IgD-negative memory B cell (primary cell): ENCODE measurements around the gene EPHA2. TPM values are rescaled to one million over a fixed set of nuclear protein-coding genes. Genes with fewer than 3 reads are reported as not detected.

Experiments used
- H3K27ac Mint-ChIP-seq, 3 donors: one replicate each; pipeline ENCODE4 v1.8.0; 2020 to 2022; ENCODE audit warnings: mild to moderate bottlenecking in 3 of 3, mixed read lengths in 3 of 3, moderate library complexity in 1 of 3
- H3K27me3 Mint-ChIP-seq: one replicate; pipeline ENCODE4 v1.8.0; 2021; ENCODE audit warnings: mixed read lengths
- H3K36me3 Mint-ChIP-seq: one replicate; pipeline ENCODE4 v1.8.0; 2020; ENCODE audit warnings: mild to moderate bottlenecking, mixed read lengths
- H3K4me1 Mint-ChIP-seq, 3 donors: one replicate each; pipeline ENCODE4 v1.8.0; 2020 to 2022; ENCODE audit warnings: mixed read lengths in 3 of 3, mild to moderate bottlenecking in 1 of 3
- H3K4me3 Mint-ChIP-seq, 4 donors: one replicate each; pipeline ENCODE4 v1.8.0; 2020 to 2022; ENCODE audit warnings: mild to moderate bottlenecking in 4 of 4, mixed read lengths in 4 of 4, moderate library complexity in 3 of 4
- H3K9me3 Mint-ChIP-seq, 3 donors: one replicate each; pipeline ENCODE4 v1.8.0; 2020 to 2021; ENCODE audit warnings: mixed read lengths in 3 of 3, mild to moderate bottlenecking in 1 of 3
- polyA plus RNA-seq: library from polyadenylated mRNA; unstranded; fragments of 300-500 nt; fragmentation: Illumina TruSeq; gene quantifications from one replicate; pipeline ENCODE4 v1.2.3, GENCODE V29; 2021

The EPHA2 gene
- polyA plus RNA-seq, 1 donor from 2014 or later = not detected

DNA sequence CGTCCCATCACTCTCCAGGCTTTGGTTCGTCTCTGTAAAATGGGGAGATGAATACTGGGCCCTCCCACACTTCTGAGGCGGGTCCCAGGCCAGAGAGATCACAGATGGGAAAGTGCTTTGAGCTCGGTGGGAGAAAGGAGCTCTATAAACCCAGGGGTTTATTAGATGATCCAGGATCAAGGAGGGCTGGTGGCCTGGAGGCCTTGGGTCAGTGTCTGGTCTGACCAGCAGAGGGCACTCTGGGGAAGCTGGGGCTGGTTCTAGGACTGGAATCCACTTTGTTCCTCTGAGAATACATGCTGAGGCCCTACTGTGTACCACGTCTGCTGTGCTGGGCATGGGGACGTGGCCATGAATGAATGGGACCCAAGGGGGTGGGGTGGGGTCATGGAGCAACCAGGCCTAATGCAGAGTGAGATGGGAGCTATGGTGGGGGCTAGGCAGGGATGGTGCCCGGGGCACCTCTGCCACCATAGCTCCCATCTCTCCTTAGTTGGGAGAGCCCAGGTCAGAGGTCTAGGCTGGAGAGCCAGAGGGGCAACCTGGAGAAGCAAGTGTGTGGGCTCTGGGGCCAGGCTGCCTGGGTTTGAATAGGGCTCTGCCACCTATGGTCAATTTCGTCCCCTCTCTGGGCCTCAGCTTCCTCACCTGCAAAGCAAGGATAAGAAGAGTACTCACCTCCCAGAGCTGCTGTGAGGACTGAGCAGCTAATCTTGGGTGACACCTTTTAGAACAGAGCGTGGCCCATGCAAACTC is 73.4 kb downstream of the EPHA2 start:
- Mint-ChIP-seq H3K27ac (no peak overlapping the region), H3K9me3 (no peaks in the 10 kb centered on the region), H3K4me3 (no peak overlapping the region), H3K36me3 (no peaks in the 10 kb centered on the region), H3K27me3 (no peaks in the 10 kb centered on the region), H3K4me1 (peaks cover 6 to 8% (median 7%) of the 10 kb centered on the region in 3 donors)

DNA sequence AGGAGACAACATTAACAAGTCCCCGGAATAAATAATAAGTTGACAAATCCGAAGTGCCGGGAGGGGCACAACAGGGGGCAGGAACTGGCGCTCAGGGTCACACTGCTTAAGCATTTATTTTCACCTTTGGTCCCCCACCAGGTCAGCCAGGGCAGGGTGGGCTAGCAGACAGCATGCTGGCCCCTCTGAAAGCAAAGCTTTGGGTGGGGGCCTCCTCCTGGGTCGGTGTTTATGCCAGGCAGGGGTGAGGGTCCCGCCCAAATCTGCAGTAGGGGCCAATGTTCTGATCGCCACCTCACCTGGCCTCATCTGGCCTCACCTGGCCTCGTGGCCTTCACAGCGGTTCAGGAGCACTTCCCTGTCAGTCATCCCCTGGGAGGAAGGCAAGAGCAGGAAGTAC is 74.2 kb downstream of the EPHA2 start:
- no peak overlapping the region for H3K27ac Mint-ChIP-seq
- no peaks in the 10 kb centered on the region for H3K9me3 Mint-ChIP-seq
- H3K36me3 Mint-ChIP-seq = no peaks in the 10 kb centered on the region
- H3K4me1 Mint-ChIP-seq = peaks cover 6 to 8% (median 7%) of the 10 kb centered on the region in 3 donors
- no peaks in the 10 kb centered on the region for H3K27me3 Mint-ChIP-seq
- no peak overlapping the region for H3K4me3 Mint-ChIP-seq

DNA sequence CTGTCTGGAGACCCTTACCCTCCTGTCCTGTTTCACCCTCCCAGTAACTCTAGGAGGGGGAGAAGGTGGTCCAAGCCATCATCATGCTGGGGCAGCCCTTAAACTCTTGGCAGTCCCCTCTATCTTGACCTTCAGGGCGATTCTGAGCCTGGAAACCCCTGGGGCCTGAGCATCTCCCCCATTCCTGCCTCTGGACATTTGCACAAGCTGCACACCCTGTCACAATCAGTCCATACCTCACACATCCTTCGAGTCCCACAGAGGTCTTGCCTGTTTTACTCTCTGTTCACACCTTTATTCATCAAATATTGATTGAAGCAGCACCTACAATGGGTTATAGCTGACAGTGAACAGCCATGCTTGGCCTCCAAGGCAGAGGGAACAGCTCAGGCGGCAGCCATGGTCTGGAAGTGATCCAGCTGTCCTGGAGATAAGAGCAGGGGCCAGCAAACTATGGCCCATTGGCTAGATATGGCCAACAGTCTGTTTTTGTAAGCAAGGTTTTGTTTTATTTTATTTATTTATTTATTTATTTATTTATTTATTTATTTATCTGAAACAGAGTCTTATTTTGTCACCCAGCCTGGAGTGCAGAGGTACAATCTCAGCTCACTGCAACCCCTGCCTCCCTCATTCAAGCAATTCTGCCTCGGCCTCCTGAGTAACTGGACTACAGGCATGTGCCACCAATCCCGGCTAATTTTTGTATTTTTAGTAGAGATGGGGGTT is 75.3 kb downstream of the EPHA2 start:
- peaks cover 3% of the 10 kb centered on the region for H3K27me3 Mint-ChIP-seq
- no peak overlapping the region for H3K27ac Mint-ChIP-seq
- no peak overlapping the region for H3K4me3 Mint-ChIP-seq
- peaks cover 6 to 8% (median 7%) of the 10 kb centered on the region in 3 donors for H3K4me1 Mint-ChIP-seq
- peaks cover 1% of the 10 kb centered on the region for H3K36me3 Mint-ChIP-seq
- no peaks in the 10 kb centered on the region for H3K9me3 Mint-ChIP-seq

DNA sequence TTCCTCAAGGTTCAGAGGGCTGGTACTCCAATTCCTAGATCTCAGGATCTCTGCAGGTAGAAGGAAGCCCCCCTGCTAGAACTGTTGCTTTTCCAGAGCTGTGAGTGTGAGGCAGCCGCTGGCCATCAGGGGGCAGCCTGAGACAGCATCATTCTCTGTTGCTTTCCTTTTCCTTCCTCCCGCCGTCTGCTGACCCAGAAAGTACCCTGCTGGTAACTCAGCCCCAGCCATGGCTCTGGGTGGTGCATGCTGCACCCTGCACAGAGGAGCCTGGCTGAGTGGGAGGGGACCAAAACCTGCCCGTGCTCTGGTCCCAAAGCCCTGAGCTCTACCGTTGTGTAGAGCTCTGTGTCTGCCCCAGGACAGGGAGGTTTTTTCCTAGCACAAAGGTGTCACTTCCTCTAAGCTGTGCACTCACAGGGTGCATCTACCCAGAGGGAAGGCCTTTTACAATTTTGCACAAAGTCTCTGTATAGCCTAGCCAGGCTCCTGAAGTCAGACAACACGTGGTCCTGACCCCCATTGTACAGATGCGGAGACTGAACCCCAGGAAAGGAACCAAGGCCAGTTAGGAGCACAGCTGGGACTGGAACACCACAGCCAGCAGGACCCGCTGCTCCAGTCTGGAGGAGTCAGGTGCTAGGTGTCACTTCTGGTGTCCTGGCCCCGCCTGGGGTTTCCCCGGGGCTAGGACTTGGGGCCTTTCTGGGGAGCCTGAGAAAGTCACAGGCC is 76.8 kb downstream of the EPHA2 start:
- peak overlapping the region in 2 of 3 donors; percentile 7 to 35 for H3K27ac Mint-ChIP-seq
- peaks cover 7% of the 10 kb centered on the region for H3K27me3 Mint-ChIP-seq
- peak overlapping the region; percentile 47 to 94 (median 61) for H3K4me3 Mint-ChIP-seq
- no peaks in the 10 kb centered on the region for H3K9me3 Mint-ChIP-seq
- peaks cover 6 to 11% (median 10%) of the 10 kb centered on the region in 3 donors for H3K4me1 Mint-ChIP-seq
- H3K36me3 Mint-ChIP-seq = peaks cover 1% of the 10 kb centered on the region

DNA sequence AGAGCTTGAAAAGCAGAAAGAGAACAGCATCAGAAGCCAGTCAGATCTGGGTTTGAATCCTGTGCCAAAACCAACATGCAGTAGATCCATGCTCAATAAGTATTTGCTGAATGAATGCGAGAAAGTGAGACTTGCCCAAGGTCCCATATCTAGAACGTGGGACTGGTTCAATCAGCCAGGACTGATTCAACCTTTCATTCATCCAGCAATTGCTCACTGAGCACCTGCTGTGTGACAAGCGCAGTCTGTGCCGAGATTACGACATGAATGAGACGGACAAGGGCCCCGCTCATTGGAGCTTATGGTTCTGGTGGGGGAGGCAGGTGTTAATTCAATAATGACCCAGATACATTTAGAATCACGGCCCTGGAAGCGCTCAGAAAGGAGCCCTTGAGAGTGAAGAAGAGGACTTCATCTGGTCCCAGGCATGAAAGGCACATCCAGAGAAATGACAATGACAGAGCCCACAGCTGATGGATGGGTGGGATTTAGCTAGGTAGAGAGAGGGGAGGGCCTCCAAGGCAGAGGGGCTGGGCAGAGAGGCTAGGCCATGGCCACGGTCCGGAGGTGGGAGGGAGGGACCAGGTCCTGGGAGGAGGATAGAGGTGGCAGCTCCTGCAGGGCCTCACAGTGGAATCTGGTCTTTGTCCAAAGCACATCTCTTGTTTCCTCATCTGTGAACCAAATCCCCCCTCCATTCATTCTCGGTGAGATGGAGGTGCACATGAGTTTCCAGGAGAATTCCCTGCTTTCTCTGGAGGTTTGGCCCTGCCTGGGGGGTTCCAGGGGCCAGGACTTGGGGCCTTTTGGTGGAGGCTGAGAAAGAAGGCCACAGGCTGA is 78.2 kb downstream of the EPHA2 start:
- Mint-ChIP-seq H3K4me3 (peak overlapping the region in 1 of 4 donors; percentile 76), H3K36me3 (peaks cover 1% of the 10 kb centered on the region), H3K27ac (peak overlapping the region in 1 of 3 donors; percentile 73), H3K27me3 (peaks cover 11% of the 10 kb centered on the region), H3K9me3 (no peaks in the 10 kb centered on the region), H3K4me1 (peaks cover 10 to 16% (median 14%) of the 10 kb centered on the region in 3 donors)

DNA sequence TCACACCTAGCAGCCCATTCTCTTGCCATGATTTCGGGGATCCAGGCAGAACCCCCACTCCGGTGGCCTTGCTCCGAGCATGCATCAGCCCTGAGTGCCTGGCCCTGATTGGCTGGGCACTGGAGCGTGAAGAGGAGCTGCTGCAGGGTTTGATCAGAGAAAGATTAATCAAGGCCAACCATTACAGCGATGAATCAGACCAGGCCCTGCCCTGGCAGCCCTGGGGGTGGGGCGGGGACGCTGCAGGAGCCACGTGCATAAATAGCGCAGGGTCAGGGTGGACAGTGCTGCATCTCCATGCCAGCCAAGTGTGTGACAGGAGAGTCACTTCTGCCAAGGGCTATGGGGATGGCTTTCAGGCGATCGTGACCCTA is 79.0 kb downstream of the EPHA2 start:
- H3K4me3 Mint-ChIP-seq = no peak overlapping the region
- peaks cover 15% of the 10 kb centered on the region for H3K27me3 Mint-ChIP-seq
- peaks cover 1% of the 10 kb centered on the region for H3K36me3 Mint-ChIP-seq
- no peaks in the 10 kb centered on the region for H3K9me3 Mint-ChIP-seq
- H3K4me1 Mint-ChIP-seq = peaks cover 10 to 16% (median 14%) of the 10 kb centered on the region in 3 donors
- peak overlapping the region in 1 of 3 donors; percentile 73 for H3K27ac Mint-ChIP-seq

DNA sequence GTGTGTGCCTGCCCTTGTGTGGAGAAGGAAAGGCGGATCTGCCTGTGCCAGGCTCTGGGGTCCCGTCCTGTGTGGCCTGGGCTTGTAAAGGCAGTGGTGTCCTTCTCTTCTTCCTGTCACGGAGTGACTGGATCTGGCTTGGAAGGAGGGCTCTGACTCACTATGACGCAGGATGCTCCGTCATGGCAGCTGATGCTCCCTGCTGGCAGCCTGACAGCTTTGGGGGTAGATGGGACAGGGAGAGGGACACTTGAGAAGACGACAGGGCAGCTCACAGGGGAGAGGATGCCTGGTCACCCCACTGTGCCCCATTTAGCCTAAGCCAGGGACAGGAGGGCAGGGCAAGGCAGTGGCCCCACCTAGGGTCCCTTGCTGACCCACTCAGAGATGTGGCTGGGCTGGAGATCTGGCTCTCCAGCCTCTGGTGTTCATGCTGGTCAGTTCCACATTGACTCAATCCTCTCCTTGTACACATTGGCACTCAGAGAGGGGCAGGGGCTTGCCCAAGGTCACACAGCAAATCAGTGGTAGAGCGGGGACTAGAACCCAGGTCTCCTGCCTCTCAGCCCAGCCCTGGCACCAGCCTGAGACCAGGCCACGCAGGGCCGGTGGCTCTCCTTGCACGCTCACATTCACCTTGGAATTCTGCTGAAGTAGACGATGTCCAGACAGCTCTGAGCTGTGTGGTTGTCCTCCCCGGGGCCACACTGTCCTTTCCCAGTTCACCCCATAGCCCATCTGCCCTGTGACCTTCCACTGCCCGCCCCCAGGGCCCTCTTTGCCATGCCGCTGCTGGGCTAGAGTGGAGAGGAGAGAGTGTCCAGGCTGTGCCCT is 79.6 kb downstream of the EPHA2 start:
- Mint-ChIP-seq H3K36me3 (peaks cover 1% of the 10 kb centered on the region), H3K9me3 (no peaks in the 10 kb centered on the region), H3K27ac (no peak overlapping the region), H3K4me1 (peaks cover 10 to 16% (median 14%) of the 10 kb centered on the region in 3 donors), H3K4me3 (no peak overlapping the region), H3K27me3 (peaks cover 15% of the 10 kb centered on the region)

DNA sequence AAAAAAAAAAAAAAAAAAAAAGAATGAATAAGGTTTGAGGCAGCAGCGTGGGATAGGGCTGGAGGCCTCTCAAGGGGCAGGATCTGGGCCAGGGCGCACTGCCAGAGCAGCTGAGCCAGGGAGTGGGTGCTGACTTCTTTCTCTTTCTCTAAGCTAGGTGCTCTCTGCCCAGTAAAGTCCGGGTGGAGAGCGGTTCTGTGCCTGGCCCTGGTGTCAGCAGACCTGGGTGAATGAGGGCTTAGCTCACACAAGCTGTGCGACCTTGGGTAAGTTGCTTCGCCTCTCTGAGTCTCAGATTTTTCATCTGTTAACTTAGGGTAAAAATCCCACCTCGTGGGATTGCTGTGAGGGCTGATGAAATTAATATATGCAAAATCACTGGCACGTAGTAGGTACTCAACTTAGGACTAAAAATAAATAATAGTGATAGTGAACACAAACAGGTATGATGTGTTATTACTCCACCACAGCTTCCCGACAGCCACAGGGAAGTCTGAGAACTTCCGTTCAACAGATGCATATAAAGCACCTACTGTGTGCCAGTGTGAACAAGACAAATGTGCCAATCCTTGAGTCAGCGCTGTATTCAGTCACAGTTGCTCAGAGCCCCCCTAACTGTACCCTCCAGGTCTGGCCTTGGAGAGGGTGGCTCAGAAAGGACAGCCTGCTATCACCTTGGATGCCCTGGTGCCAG is 80.4 kb downstream of the EPHA2 start:
- no peak overlapping the region for H3K4me3 Mint-ChIP-seq
- H3K4me1 Mint-ChIP-seq = peaks cover 10 to 16% (median 14%) of the 10 kb centered on the region in 3 donors
- H3K27ac Mint-ChIP-seq = no peak overlapping the region
- no peaks in the 10 kb centered on the region for H3K9me3 Mint-ChIP-seq
- peaks cover 1% of the 10 kb centered on the region for H3K36me3 Mint-ChIP-seq
- H3K27me3 Mint-ChIP-seq = peaks cover 15% of the 10 kb centered on the region

Other genes starting within 250 kb of the EPHA2 start
- gene ZBTB17, start 180.0 kb downstream of the EPHA2 start, polyA plus RNA-seq = 30.5 TPM
- gene SRARP, start 151.8 kb downstream of the EPHA2 start, polyA plus RNA-seq = not detected
- gene HSPB7, start 138.0 kb downstream of the EPHA2 start, polyA plus RNA-seq = not detected
- gene CLCNKA, start 134.0 kb downstream of the EPHA2 start, polyA plus RNA-seq = not detected
- gene CLCNKB, start 112.3 kb downstream of the EPHA2 start, polyA plus RNA-seq = not detected
- not detected for gene FAM131C, start 82.4 kb downstream of the EPHA2 start, polyA plus RNA-seq
- gene ARHGEF19, start 56.6 kb upstream of the EPHA2 start, polyA plus RNA-seq = 10.5 TPM
- gene CPLANE2, start 81.1 kb upstream of the EPHA2 start, polyA plus RNA-seq = 2.2 TPM
- 26.8 TPM for gene FBXO42, start 196.4 kb upstream of the EPHA2 start, polyA plus RNA-seq
- gene SZRD1, start 211.2 kb upstream of the EPHA2 start, polyA plus RNA-seq = 53.4 TPM